Measurements from ENCODE around the gene FZR1.

FZR1 gene

DNA sequence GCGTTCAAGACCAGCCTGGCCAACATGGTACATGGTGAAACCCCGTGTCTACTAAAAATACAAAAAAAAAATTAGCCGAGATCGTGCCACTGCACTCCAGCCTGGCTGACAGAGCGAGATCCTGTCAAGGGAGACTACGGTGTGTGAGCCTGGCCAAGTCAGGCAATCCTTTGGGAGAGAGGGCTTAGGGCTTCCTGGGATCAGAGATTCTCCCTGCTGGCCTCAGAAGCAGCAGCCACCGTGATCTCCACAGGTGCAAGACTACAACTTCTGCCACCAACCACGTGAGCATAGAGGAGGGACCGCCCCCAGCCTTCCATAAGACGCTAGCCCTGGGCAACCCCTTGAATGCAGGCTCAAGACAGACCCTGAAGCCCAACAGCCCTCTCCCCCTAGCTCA, 43.7 kb downstream of the FZR1 start:
- Histone ChIP-seq H3K4ac (ENCODE audit: low read depth, low read length) (no peak overlapping the region), H3K4me2 (ENCODE audit: low read length) (no peak overlapping the region), H3K9me3 (ENCODE audit: insufficient read depth, low read depth, low read length) (peaks cover 3% of the 10 kb centered on the region), H3K79me1 (ENCODE audit: low read length) (peaks cover 6% of the 10 kb centered on the region), H3K36me3 (ENCODE audit: control insufficient read depth in 1 of 2, insufficient read depth in 2 of 2, low read length in 2 of 2) (peaks cover 58 to 61% of the 10 kb centered on the region in 2 experiments), H3K9ac (ENCODE audit: low read length) (no peak overlapping the region), H3K23ac (ENCODE audit: low read length) (no peak overlapping the region), H3K79me2 (ENCODE audit: control insufficient read depth, insufficient read depth, low read length, poor library complexity) (peaks cover 5% of the 10 kb centered on the region), H3K27ac (ENCODE audit: low read depth, low read length) (no peak overlapping the region), H3K4me1 (ENCODE audit: control insufficient read depth in 1 of 2, insufficient read depth in 2 of 2, low read length in 2 of 2) (peaks cover 10 to 11% of the 10 kb centered on the region in 2 experiments), H2BK5ac (ENCODE audit: low read depth, low read length, poor library complexity) (no peak overlapping the region), H4K12ac (ENCODE audit: low read depth, low read length) (no peak overlapping the region), H2AK5ac (ENCODE audit: low read length) (no peak overlapping the region), H3K18ac (ENCODE audit: low read length) (no peak overlapping the region), H3K4me3 (ENCODE audit: low read depth, low read length) (no peak overlapping the region), H4K8ac (ENCODE audit: low read depth, low read length) (no peak overlapping the region), H2BK120ac (ENCODE audit: insufficient read depth, low read length, poor library complexity) (no peak overlapping the region), H3K14ac (ENCODE audit: low read length) (no peak overlapping the region), H2BK12ac (ENCODE audit: low read length) (no peak overlapping the region), H2AFZ (ENCODE audit: insufficient read depth, low read length, poor library complexity) (no peak overlapping the region), H3K27me3 (ENCODE audit: insufficient read depth, low read length) (no peaks in the 10 kb centered on the region), H4K91ac (ENCODE audit: low read depth, low read length) (no peak overlapping the region)
- WGBS (ENCODE audit: extremely low coverage, insufficient coverage, insufficient read length), result no CpG with 5 or more reads among the region's 10 CpGs
- DNase-seq, result no peak

- Histone ChIP-seq H2BK5ac (ENCODE audit: low read depth, low read length, poor library complexity) (no peak overlapping the region), H2AFZ (ENCODE audit: insufficient read depth, low read length, poor library complexity) (no peak overlapping the region), H3K4me3 (ENCODE audit: low read depth, low read length) (no peak overlapping the region), H4K12ac (ENCODE audit: low read depth, low read length) (peak overlapping the region; percentile 12), H3K79me1 (ENCODE audit: low read length) (peaks cover 6% of the 10 kb centered on the region), H3K9me3 (ENCODE audit: insufficient read depth, low read depth, low read length) (peaks cover 3% of the 10 kb centered on the region), H3K27ac (ENCODE audit: low read depth, low read length) (no peak overlapping the region), H2BK120ac (ENCODE audit: insufficient read depth, low read length, poor library complexity) (no peak overlapping the region), H3K18ac (ENCODE audit: low read length) (peak overlapping the region; percentile 46), H3K79me2 (ENCODE audit: control insufficient read depth, insufficient read depth, low read length, poor library complexity) (peaks cover 14% of the 10 kb centered on the region), H3K36me3 (ENCODE audit: control insufficient read depth in 1 of 2, insufficient read depth in 2 of 2, low read length in 2 of 2) (peaks cover 45 to 49% of the 10 kb centered on the region in 2 experiments), H4K91ac (ENCODE audit: low read depth, low read length) (no peak overlapping the region), H3K4ac (ENCODE audit: low read depth, low read length) (no peak overlapping the region), H3K23ac (ENCODE audit: low read length) (no peak overlapping the region), H3K27me3 (ENCODE audit: insufficient read depth, low read length) (no peaks in the 10 kb centered on the region), H2BK12ac (ENCODE audit: low read length) (no peak overlapping the region), H3K4me1 (ENCODE audit: control insufficient read depth in 1 of 2, insufficient read depth in 2 of 2, low read length in 2 of 2) (peaks cover 16 to 18% of the 10 kb centered on the region in 2 experiments), H2AK5ac (ENCODE audit: low read length) (no peak overlapping the region), H4K8ac (ENCODE audit: low read depth, low read length) (no peak overlapping the region), H3K9ac (ENCODE audit: low read length) (no peak overlapping the region), H3K4me2 (ENCODE audit: low read length) (no peak overlapping the region), H3K14ac (ENCODE audit: low read length) (no peak overlapping the region)
- WGBS (ENCODE audit: extremely low coverage, insufficient coverage, insufficient read length), result no CpG with 5 or more reads among the region's 34 CpGs
- no peak for DNase-seq
Observed at GRCh38 chr19:3550947-3551791, 45.1 kb downstream of the FZR1 start.

GRCh38 chr19:3551792-3552095, 45.6 kb downstream of the FZR1 start:
- Histone ChIP-seq H3K9me3 (ENCODE audit: insufficient read depth, low read depth, low read length) (peaks cover 3% of the 10 kb centered on the region), H3K4me3 (ENCODE audit: low read depth, low read length) (no peak overlapping the region), H3K4ac (ENCODE audit: low read depth, low read length) (peak overlapping the region; percentile 18), H3K9ac (ENCODE audit: low read length) (no peak overlapping the region), H3K36me3 (ENCODE audit: control insufficient read depth in 1 of 2, insufficient read depth in 2 of 2, low read length in 2 of 2) (peaks cover 40 to 44% of the 10 kb centered on the region in 2 experiments), H4K91ac (ENCODE audit: low read depth, low read length) (no peak overlapping the region), H4K12ac (ENCODE audit: low read depth, low read length) (peak overlapping the region; percentile 12), H2BK12ac (ENCODE audit: low read length) (no peak overlapping the region), H3K79me2 (ENCODE audit: control insufficient read depth, insufficient read depth, low read length, poor library complexity) (peaks cover 19% of the 10 kb centered on the region), H3K27me3 (ENCODE audit: insufficient read depth, low read length) (no peaks in the 10 kb centered on the region), H3K4me2 (ENCODE audit: low read length) (no peak overlapping the region), H2BK120ac (ENCODE audit: insufficient read depth, low read length, poor library complexity) (no peak overlapping the region), H2AFZ (ENCODE audit: insufficient read depth, low read length, poor library complexity) (no peak overlapping the region), H3K14ac (ENCODE audit: low read length) (no peak overlapping the region), H3K18ac (ENCODE audit: low read length) (peak overlapping the region; percentile 46), H3K4me1 (ENCODE audit: control insufficient read depth in 1 of 2, insufficient read depth in 2 of 2, low read length in 2 of 2) (peaks cover 19 to 23% of the 10 kb centered on the region in 2 experiments), H3K23ac (ENCODE audit: low read length) (no peak overlapping the region), H2AK5ac (ENCODE audit: low read length) (no peak overlapping the region), H3K27ac (ENCODE audit: low read depth, low read length) (no peak overlapping the region), H2BK5ac (ENCODE audit: low read depth, low read length, poor library complexity) (no peak overlapping the region), H3K79me1 (ENCODE audit: low read length) (peaks cover 11% of the 10 kb centered on the region), H4K8ac (ENCODE audit: low read depth, low read length) (no peak overlapping the region)
- WGBS (ENCODE audit: extremely low coverage, insufficient coverage, insufficient read length), result no CpG with 5 or more reads among the region's 9 CpGs
- DNase-seq, result peak; percentile 82 to 90

- H4K91ac ChIP-seq (ENCODE audit: low read depth, low read length), result peak overlapping the region; percentile 33
- H3K9me3 ChIP-seq (ENCODE audit: insufficient read depth, low read depth, low read length), result no peaks in the 10 kb centered on the region
- H2AFZ ChIP-seq (ENCODE audit: insufficient read depth, low read length, poor library complexity), result no peak overlapping the region
- no peak overlapping the region for H2BK120ac ChIP-seq (ENCODE audit: insufficient read depth, low read length, poor library complexity)
- no peak overlapping the region for H3K23ac ChIP-seq (ENCODE audit: low read length)
- peak overlapping the region; percentile 27 for H3K18ac ChIP-seq (ENCODE audit: low read length)
- peak overlapping the region; percentile 36 for H2AK5ac ChIP-seq (ENCODE audit: low read length)
- no peak for DNase-seq
- H4K8ac ChIP-seq (ENCODE audit: low read depth, low read length), result peak overlapping the region; percentile 69
- no peak overlapping the region for H3K9ac ChIP-seq (ENCODE audit: low read length)
- WGBS (ENCODE audit: extremely low coverage, insufficient coverage, insufficient read length), result no CpG with 5 or more reads among the region's 21 CpGs
- peak overlapping the region; percentile 28 for H3K14ac ChIP-seq (ENCODE audit: low read length)
- H2BK5ac ChIP-seq (ENCODE audit: low read depth, low read length, poor library complexity), result peak overlapping the region; percentile 24
- H2BK12ac ChIP-seq (ENCODE audit: low read length), result no peak overlapping the region
- H3K79me2 ChIP-seq (ENCODE audit: control insufficient read depth, insufficient read depth, low read length, poor library complexity), result peaks cover 28% of the 10 kb centered on the region
- H3K79me1 ChIP-seq (ENCODE audit: low read length), result peaks cover 21% of the 10 kb centered on the region
- no peak overlapping the region for H3K27ac ChIP-seq (ENCODE audit: low read depth, low read length)
- no peak overlapping the region for H3K4me2 ChIP-seq (ENCODE audit: low read length)
- peaks cover 22 to 26% of the 10 kb centered on the region in 2 experiments for H3K4me1 ChIP-seq (ENCODE audit: control insufficient read depth in 1 of 2, insufficient read depth in 2 of 2, low read length in 2 of 2)
- H3K4me3 ChIP-seq (ENCODE audit: low read depth, low read length), result no peak overlapping the region
- H3K27me3 ChIP-seq (ENCODE audit: insufficient read depth, low read length), result no peaks in the 10 kb centered on the region
- H3K36me3 ChIP-seq (ENCODE audit: control insufficient read depth in 1 of 2, insufficient read depth in 2 of 2, low read length in 2 of 2), result peaks cover 17 to 20% of the 10 kb centered on the region in 2 experiments
- no peak overlapping the region for H4K12ac ChIP-seq (ENCODE audit: low read depth, low read length)
- H3K4ac ChIP-seq (ENCODE audit: low read depth, low read length), result no peak overlapping the region
Observed at GRCh38 chr19:3554254-3555083, 48.4 kb downstream of the FZR1 start.
